Measurements from ENCODE around the gene LAG3. TPM values are rescaled to one million over a fixed set of nuclear protein-coding genes. Genes with fewer than 3 reads are reported as not detected.

LAG3 gene
- polyA plus RNA-seq, 2 of the 4 experiments (the other 2 are of a cell fraction) = 0.66 to 1.7 TPM

- no peak overlapping the region for H3K27ac ChIP-seq
- POLR2A ChIA-PET = no interaction called here
- CTCF ChIA-PET = interaction anchor here (1.7 to 26.0 kb wide), 5 partner anchors 10 to 152 kb away, joined by 4 to 670 read pairs (median 178); partner anchors contain the start of genes CD4, GPR162, MLF2 and P3H3
- 90% methylated on average over 21 of the region's 21 CpGs for WGBS (ENCODE audit: missing lambda C conversion rate)
- no peak overlapping the region for H3K4me2 ChIP-seq
- H3K4me3 ChIP-seq = no peak overlapping the region
- H3K9me3 ChIP-seq = no peaks in the 10 kb centered on the region
- TF ChIP-seq ATOH8 (CRISPR knock-in tag; IDR thresholded peaks at IDR 0.05; ENCODE audit: low read depth) (no peak), CHD2 (IDR thresholded peaks at IDR 0.05; ENCODE audit: low read length, partially characterized antibody) (no peak), FOSL2 (IDR thresholded peaks at IDR 0.05) (no peak), FOSL2 (CRISPR knock-in tag; IDR thresholded peaks at IDR 0.05) (no peak)
- DNase-seq (ENCODE audit: low read depth in 1 of 2, low spot score in 1 of 2) (no peak), ATAC-seq (no peak), FAIRE-seq (no peak)
- H3K4me1 ChIP-seq = peaks cover 49% of the 10 kb centered on the region
Observed at GRCh38 chr12:6772726-6773589, 638 bp downstream of the LAG3 start.

GRCh38 chr12:6773590-6774351 lies 1.5 kb downstream of the LAG3 start:
- no peaks in the 10 kb centered on the region for H3K9me3 ChIP-seq
- DNase-seq (ENCODE audit: low read depth in 1 of 2, low spot score in 1 of 2) (no peak), FAIRE-seq (no peak), ATAC-seq (no peak)
- ChIA-PET POLR2A (interaction anchor here (1.4 to 1.8 kb wide), 2 partner anchors 7 to 21 kb away, joined by 6 to 8 read pairs; partner anchors contain the start of genes MLF2 and PTMS), CTCF (interaction anchor here (1.1 to 26.0 kb wide), 5 partner anchors 9 to 215 kb away, joined by 4 to 670 read pairs (median 178); partner anchors contain the start of genes CD4, GPR162, MLF2 and P3H3)
- 93% methylated on average over 43 of the region's 60 CpGs for WGBS (ENCODE audit: missing lambda C conversion rate)
- TF ChIP-seq TP53 (CRISPR knock-in tag; IDR thresholded peaks at IDR 0.05) = no peak
- TF ChIP-seq JUNB (IDR thresholded peaks at IDR 0.05) = no peak
- no peak for TF ChIP-seq EHMT2 (IDR thresholded peaks at IDR 0.05; ENCODE audit: low read depth)
- no peak for TF ChIP-seq SMC3 (IDR thresholded peaks at IDR 0.05)
- no peak for TF ChIP-seq NFE2L2 (conservative IDR thresholded peaks at IDR 0.05; ENCODE audit: low read length)
- no peak for TF ChIP-seq HEYL (CRISPR knock-in tag; IDR thresholded peaks at IDR 0.05)
- TF ChIP-seq, protein P1, sequence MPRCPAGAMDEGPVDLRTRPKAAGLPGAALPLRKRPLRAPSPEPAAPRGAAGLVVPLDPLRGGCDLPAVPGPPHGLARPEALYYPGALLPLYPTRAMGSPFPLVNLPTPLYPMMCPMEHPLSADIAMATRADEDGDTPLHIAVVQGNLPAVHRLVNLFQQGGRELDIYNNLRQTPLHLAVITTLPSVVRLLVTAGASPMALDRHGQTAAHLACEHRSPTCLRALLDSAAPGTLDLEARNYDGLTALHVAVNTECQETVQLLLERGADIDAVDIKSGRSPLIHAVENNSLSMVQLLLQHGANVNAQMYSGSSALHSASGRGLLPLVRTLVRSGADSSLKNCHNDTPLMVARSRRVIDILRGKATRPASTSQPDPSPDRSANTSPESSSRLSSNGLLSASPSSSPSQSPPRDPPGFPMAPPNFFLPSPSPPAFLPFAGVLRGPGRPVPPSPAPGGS (IDR thresholded peaks at IDR 0.05) = no peak
- TF ChIP-seq FOXS1 (CRISPR knock-in tag; IDR thresholded peaks at IDR 0.05) = no peak
- no peak for TF ChIP-seq KDM5A (IDR thresholded peaks at IDR 0.05)
- H3K27ac ChIP-seq = no peak overlapping the region
- peaks cover 46% of the 10 kb centered on the region for H3K4me1 ChIP-seq
- H3K4me3 ChIP-seq = no peak overlapping the region
- H3K4me2 ChIP-seq = no peak overlapping the region

DNA sequence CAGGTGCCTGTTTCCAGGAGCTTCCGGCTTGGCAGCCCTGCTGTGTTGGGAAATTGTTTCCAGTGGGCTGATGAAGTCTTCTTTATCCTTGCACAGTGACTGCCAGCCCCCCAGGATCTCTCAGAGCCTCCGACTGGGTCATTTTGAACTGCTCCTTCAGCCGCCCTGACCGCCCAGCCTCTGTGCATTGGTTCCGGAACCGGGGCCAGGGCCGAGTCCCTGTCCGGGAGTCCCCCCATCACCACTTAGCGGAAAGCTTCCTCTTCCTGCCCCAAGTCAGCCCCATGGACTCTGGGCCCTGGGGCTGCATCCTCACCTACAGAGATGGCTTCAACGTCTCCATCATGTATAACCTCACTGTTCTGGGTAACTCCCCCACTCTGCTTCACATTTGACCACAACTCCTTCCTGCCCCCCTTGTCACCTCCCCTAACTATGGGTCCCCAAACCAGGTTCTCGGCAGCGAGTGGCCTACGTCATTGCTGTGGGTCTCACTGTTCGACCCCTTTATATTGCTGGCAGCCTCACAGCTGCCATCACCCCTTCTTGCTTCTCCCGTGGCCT lies 2.3 kb downstream of the LAG3 start:
- Histone ChIP-seq H3K4me2 (no peak overlapping the region), H3K4me1 (peaks cover 41% of the 10 kb centered on the region), H3K9me3 (no peaks in the 10 kb centered on the region), H3K4me3 (no peak overlapping the region), H3K27ac (no peak overlapping the region)
- TF ChIP-seq TP53 (CRISPR knock-in tag; IDR thresholded peaks at IDR 0.05) = no peak
- no peak for TF ChIP-seq BHLHE40 (IDR thresholded peaks at IDR 0.05; ENCODE audit: low read depth, low read length)
- TF ChIP-seq NPAS2 (CRISPR knock-in tag; IDR thresholded peaks at IDR 0.05; ENCODE audit: borderline replicate concordance) = no peak
- TF ChIP-seq, protein P1 (IDR thresholded peaks at IDR 0.05) = no peak
- no peak for TF ChIP-seq KDM5A (IDR thresholded peaks at IDR 0.05)
- no peak for TF ChIP-seq GATA3 (IDR thresholded peaks at IDR 0.05; ENCODE audit: borderline replicate concordance)
- TF ChIP-seq RFX5 (IDR thresholded peaks at IDR 0.05) = no peak
- TF ChIP-seq RARB (CRISPR knock-in tag; IDR thresholded peaks at IDR 0.05) = no peak
- DNase-seq (ENCODE audit: low read depth in 1 of 2, low spot score in 1 of 2) (no peak), ATAC-seq (no peak), FAIRE-seq (no peak)
- CTCF ChIA-PET = interaction anchor here (0.8 to 26.0 kb wide), 6 partner anchors 8 to 216 kb away, joined by 3 to 670 read pairs (median 16); partner anchors contain the start of genes GPR162, MLF2, P3H3 and PTMS
- WGBS (ENCODE audit: missing lambda C conversion rate) = 93% methylated on average over 15 of the region's 15 CpGs
- POLR2A ChIA-PET = interaction anchor here (0.6 to 1.8 kb wide), 5 partner anchors 8 to 347 kb away, joined by 3 to 8 read pairs (median 6); partner anchors contain the start of genes COPS7A, MLF2, PTMS and ZNF384
